Breast epithelium (tissue), 4 donors: ENCODE results near the gene RASA3. TPM values are rescaled to one million over a fixed set of nuclear protein-coding genes. Genes with fewer than 3 reads are reported as not detected.
A peak's percentile ranks its signal among the peaks of the same experiment; 100 is the strongest.

Experiments used
- DNase-seq, 2 donors: peaks; one replicate each; pipeline ENCODE4 v3.0.0-alpha.2; 2019; ENCODE audit warnings: low spot score in 2 of 2
- H3K27ac ChIP-seq, 2 donors: fragments of 200-600 bp; sonication (generic) in 1 of 2; one replicate each; pipeline ENCODE4 v1.5.1; 2016 to 2019; ENCODE audit warnings: mild to moderate bottlenecking in 1 of 2
- H3K27me3 ChIP-seq, 2 donors: fragments of 200-600 bp; sonication (generic) in 1 of 2; one replicate each; pipeline versions ENCODE4 v1.5.1 to v1.6.0; 2017 to 2019; ENCODE audit warnings: control low read depth in 1 of 2, mild to moderate bottlenecking in 1 of 2
- H3K36me3 ChIP-seq: fragments of 200-600 bp; one replicate; pipeline ENCODE4 v1.5.1; 2019
- H3K4me1 ChIP-seq, 2 donors: fragments of 200-600 bp; sonication (generic); one replicate each; pipeline ENCODE4 v1.5.1; 2016 to 2019; ENCODE audit warnings: control low read depth in 1 of 2
- H3K4me3 ChIP-seq, 3 donors: fragments of 200-600 bp; sonication (generic); 1 replicate in 2 of 3; 2 replicates in 1 of 3; pipeline ENCODE4 v1.5.1; 2016 to 2019; ENCODE audit warnings: mild to moderate bottlenecking in 3 of 3, moderate library complexity in 2 of 3
- H3K9me3 ChIP-seq, 2 donors: fragments of 200-600 bp; sonication (generic) in 1 of 2; one replicate each; pipeline ENCODE4 v1.5.1; 2016 to 2019; ENCODE audit warnings: control low read depth in 1 of 2
- POLR2A ChIP-seq: fragments of 450-650 bp; IDR thresholded peaks from one replicate; pipeline ENCODE4 v1.6.1; 2016; ENCODE audit warnings: antibody characterized with exemption, mild to moderate bottlenecking, moderate library complexity
- POLR2AphosphoS5 ChIP-seq, 3 donors: sonication (generic); formaldehyde crosslinking; IDR thresholded peaks; one replicate each; pipeline ENCODE4 v1.6.1; 2017; ENCODE audit warnings: antibody characterized with exemption in 3 of 3
- intact Hi-C: fragments of 100-400 bp; cut with DNase I; formaldehyde crosslinking; loops from one replicate; pipeline ENCODE4 v1.15.1; 2023; ENCODE audit warnings: low total_unique reads
- total RNA-seq, 3 donors: library from RNA; depleted of rRNA; stranded (reverse); fragments of >200 nt; gene quantifications; one replicate each; pipeline ENCODE4 v1.1.0, GENCODE V29; 2016
- TF ChIP-seq, protein P1 (sequence below), 3 donors: fragments of 450-650 bp; IDR thresholded peaks; one replicate each; pipeline ENCODE4 v1.5.1; 2016 to 2017; ENCODE audit warnings: antibody characterized with exemption in 3 of 3, mild to moderate bottlenecking in 3 of 3, moderate library complexity in 3 of 3

RASA3 gene
- total RNA-seq, 3 donors from 2014 or later, result 14.2 to 54.9 (median 31.5) TPM

DNA sequence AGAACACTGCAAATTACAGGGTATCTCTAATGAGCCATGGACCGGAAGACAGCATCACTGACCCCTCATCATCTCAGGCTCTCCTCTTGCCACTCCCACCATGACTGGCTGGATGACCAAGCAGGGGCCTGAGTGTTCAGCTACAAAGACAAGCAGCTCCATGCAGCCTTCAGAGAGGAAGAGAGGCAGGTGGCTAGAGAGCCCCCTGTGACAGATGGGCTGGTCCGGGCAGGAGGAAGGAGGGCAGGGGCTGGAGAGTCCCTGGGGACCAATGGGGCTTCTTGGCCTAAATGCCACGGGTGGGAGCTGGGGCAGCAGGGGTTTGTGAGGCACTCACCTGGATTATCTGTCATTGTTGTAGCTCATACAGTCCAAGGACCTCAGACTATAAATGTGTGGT lies 12.8 kb upstream of the RASA3 start:
- DNase-seq, result peak in 1 of 2 donors; percentile 6
- intact Hi-C loops, result no loop called here
- H3K9me3 ChIP-seq, result no peaks in the 10 kb centered on the region
- H3K27ac ChIP-seq, result no peak overlapping the region
- H3K4me1 ChIP-seq, result no peaks in the 10 kb centered on the region
- no peaks in the 10 kb centered on the region for H3K36me3 ChIP-seq
- H3K4me3 ChIP-seq, result no peak overlapping the region
- H3K27me3 ChIP-seq, result no peaks in the 10 kb centered on the region
- TF ChIP-seq, protein P1, sequence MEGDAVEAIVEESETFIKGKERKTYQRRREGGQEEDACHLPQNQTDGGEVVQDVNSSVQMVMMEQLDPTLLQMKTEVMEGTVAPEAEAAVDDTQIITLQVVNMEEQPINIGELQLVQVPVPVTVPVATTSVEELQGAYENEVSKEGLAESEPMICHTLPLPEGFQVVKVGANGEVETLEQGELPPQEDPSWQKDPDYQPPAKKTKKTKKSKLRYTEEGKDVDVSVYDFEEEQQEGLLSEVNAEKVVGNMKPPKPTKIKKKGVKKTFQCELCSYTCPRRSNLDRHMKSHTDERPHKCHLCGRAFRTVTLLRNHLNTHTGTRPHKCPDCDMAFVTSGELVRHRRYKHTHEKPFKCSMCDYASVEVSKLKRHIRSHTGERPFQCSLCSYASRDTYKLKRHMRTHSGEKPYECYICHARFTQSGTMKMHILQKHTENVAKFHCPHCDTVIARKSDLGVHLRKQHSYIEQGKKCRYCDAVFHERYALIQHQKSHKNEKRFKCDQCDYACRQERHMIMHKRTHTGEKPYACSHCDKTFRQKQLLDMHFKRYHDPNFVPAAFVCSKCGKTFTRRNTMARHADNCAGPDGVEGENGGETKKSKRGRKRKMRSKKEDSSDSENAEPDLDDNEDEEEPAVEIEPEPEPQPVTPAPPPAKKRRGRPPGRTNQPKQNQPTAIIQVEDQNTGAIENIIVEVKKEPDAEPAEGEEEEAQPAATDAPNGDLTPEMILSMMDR (IDR thresholded peaks at IDR 0.05), result no peak
- TF ChIP-seq POLR2AphosphoS5 (IDR thresholded peaks at IDR 0.05) (no peak), POLR2A (no peak)

DNA sequence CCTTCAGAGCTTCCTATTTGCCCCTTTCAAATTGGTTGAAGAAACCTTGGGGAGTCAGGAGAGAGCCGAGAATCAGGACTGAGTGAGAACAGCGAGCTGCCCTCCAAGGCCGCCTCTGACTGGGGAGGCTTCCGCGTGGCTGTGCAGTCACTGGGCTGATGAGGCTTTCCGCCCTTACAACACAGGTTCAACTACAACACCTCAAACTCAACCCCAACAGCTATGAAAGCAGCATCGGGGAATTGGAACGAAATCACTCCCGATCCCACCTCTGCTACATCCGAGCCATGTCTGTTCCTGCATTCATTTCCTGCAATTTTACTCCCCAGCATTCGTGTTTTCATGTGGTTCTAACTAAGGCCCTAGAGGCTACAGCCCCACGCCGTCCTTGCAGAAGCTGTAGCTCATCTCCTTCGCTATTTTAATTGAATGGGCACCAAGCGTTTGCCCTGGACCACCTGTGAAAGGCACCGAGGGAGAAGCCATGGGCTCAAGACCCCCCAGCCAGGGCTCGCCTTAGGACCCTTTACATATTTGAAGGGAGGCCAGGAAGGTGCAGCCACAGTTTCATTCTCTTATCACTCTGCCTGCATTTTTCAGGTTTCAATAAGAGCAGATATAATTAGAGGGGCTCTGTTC lies 12.3 kb upstream of the RASA3 start:
- TF ChIP-seq, protein P1 (IDR thresholded peaks at IDR 0.05), result no peak
- TF ChIP-seq POLR2A (no peak), POLR2AphosphoS5 (IDR thresholded peaks at IDR 0.05) (no peak)
- H3K36me3 ChIP-seq, result no peaks in the 10 kb centered on the region
- H3K4me3 ChIP-seq, result no peak overlapping the region
- H3K4me1 ChIP-seq, result no peaks in the 10 kb centered on the region
- intact Hi-C loops, result no loop called here
- no peaks in the 10 kb centered on the region for H3K9me3 ChIP-seq
- no peak overlapping the region for H3K27ac ChIP-seq
- DNase-seq, result peak in 1 of 2 donors; percentile 35
- no peaks in the 10 kb centered on the region for H3K27me3 ChIP-seq

DNA sequence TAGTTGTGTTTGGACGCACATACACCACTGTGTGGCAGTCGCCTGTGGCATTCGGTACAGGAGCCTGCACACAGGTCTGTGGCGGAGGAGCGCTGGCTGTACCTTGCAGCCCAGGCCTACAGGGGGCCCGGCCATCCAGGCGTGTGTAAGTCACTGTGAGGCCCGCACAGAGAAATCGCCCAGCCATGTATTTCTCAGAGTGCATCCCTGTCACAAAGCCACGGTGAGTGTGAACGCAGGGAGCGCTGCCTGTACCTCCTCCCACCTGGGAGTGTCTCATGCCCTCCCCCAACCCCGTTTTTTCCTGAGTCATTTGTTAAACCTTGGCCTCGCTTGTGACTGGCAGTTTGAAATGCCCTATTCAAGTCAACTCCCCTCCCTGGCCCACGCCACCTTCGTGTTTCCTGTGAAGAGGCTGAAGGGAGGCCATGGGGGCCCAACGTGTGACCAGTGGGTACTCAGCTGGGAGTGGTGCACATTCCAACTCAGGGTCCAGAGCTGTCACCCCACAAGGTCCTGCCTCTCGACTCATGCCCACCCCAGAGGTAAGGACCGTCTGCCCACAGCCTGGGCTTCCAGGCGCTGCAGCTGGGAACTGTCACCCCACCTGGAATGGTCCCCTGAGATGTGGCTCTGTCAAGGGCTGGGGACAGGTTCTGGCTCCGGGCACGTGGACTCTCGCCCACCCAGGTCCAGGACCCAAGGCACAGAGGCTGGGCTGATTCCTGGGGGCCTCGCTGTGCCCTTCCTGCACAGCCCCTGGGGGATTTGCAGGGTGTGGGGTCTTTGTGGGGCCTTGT lies 11.6 kb upstream of the RASA3 start:
- H3K4me3 ChIP-seq, result no peak overlapping the region
- peak in 1 of 2 donors; percentile 47 for DNase-seq
- no peaks in the 10 kb centered on the region for H3K4me1 ChIP-seq
- no peaks in the 10 kb centered on the region for H3K9me3 ChIP-seq
- no peaks in the 10 kb centered on the region for H3K27me3 ChIP-seq
- intact Hi-C loops, result no loop called here
- no peak overlapping the region for H3K27ac ChIP-seq
- TF ChIP-seq POLR2A (no peak), POLR2AphosphoS5 (IDR thresholded peaks at IDR 0.05) (no peak)
- TF ChIP-seq, protein P1 (IDR thresholded peaks at IDR 0.05), result no peak
- H3K36me3 ChIP-seq, result no peaks in the 10 kb centered on the region

DNA sequence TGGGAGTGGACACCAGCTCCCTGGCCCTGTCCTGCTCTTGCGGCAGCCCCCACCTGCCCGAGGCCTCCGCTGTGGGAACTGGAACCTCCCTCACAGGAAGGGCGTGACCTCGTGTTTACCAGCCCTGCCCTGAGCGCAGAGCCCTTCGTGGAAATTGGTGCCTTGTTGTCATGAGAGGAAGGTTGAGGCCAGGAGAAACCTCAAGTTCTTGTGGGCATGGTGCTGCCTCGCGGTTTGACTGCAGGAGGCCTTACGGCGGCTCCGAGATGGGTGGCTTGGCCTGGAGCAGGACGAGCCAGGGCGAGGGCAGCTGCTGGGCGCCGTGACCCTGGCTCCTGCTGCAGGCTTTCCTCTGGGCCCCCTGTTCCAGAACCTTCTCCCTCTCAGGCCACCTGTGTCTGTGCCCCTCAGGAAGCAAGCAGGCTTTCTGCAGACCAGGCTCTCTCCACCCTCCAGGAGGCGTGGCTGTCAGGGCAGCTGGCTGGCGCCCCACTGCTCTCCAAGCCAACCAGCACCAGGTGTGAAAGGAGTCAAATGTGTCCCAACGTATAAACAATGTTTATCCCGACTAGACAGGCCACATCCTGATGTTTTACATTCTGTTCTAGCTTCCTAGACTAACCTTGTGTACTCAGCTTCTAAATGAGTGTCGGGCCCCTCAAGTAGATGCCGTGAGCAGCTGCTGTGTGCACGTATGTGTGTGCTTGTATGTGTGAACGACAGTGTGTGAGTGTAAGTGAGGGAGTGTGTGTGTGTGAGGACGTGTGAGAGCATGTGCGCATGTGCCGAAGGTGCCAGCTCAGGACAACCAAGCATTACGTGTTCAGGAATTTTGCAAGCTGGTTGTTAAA lies 10.4 kb upstream of the RASA3 start:
- Histone ChIP-seq H3K4me3 (no peak overlapping the region), H3K27me3 (no peaks in the 10 kb centered on the region), H3K36me3 (no peaks in the 10 kb centered on the region), H3K4me1 (no peaks in the 10 kb centered on the region), H3K27ac (peak overlapping the region in 1 of 2 donors; percentile 43), H3K9me3 (no peaks in the 10 kb centered on the region)
- DNase-seq, result no peak
- no peak for TF ChIP-seq POLR2A
- TF ChIP-seq POLR2AphosphoS5 (IDR thresholded peaks at IDR 0.05), result no peak
- TF ChIP-seq, protein P1 (IDR thresholded peaks at IDR 0.05), result no peak
- intact Hi-C loops, result no loop called here
